HL-60 (cell line): ENCODE results near the gene CDA.

Experiments
- GABPA ChIP-seq: IDR thresholded peaks from 2 replicates; pipeline ENCODE4 v1.6.1; 2012; ENCODE audit warnings: low read depth
- POLR2AphosphoS5 ChIP-seq: IDR thresholded peaks from 2 replicates; pipeline ENCODE4 v1.6.1; 2012; ENCODE audit warnings: low read depth
- SPI1 ChIP-seq: IDR thresholded peaks from 2 replicates; pipeline ENCODE4 v1.6.1; 2012; ENCODE audit warnings: low read depth, mild to moderate bottlenecking, borderline replicate concordance
- TF ChIP-seq, protein P1 (sequence below): IDR thresholded peaks from one replicate; pipeline ENCODE4 v1.5.1; 2011; ENCODE audit warnings: low read length, control low read depth, inconsistent platforms; ENCODE audit not compliant: insufficient read depth
- TF ChIP-seq, protein P2 (sequence below): IDR thresholded peaks from 2 replicates; pipeline ENCODE4 v1.6.1; 2012; ENCODE audit warnings: low read depth; ENCODE audit not compliant: insufficient replicate concordance

DNA sequence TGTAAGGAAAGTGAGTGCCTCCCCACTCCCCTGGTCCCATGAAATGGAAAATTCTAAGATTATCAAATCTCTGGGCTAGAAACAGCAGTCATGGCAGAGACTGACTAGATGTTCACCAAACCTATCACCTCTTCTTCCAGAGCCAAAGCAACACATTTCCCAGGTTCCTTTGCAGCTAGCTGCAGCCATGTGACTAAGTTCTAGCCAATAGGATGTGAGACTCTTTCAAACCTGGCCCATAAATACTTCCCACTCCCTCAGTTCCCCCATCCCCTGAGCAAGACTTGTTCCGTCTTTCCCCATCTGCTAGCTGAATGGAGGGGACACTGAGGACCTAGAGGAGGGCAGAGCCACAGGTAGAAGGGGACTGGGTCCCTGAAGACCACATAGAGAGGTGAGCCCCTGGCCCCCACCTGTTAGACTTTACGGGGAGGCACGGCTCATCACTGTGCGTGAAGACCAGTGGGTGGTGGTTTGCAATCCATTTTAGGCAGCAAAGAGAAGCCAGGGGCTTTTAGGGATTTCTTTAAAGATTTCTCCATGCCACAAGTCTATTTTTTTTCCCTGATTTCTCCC is 19.3 kb upstream of the CDA start:
- no peak for TF ChIP-seq POLR2AphosphoS5
- TF ChIP-seq, protein P1, sequence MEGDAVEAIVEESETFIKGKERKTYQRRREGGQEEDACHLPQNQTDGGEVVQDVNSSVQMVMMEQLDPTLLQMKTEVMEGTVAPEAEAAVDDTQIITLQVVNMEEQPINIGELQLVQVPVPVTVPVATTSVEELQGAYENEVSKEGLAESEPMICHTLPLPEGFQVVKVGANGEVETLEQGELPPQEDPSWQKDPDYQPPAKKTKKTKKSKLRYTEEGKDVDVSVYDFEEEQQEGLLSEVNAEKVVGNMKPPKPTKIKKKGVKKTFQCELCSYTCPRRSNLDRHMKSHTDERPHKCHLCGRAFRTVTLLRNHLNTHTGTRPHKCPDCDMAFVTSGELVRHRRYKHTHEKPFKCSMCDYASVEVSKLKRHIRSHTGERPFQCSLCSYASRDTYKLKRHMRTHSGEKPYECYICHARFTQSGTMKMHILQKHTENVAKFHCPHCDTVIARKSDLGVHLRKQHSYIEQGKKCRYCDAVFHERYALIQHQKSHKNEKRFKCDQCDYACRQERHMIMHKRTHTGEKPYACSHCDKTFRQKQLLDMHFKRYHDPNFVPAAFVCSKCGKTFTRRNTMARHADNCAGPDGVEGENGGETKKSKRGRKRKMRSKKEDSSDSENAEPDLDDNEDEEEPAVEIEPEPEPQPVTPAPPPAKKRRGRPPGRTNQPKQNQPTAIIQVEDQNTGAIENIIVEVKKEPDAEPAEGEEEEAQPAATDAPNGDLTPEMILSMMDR = no peak
- no peak for TF ChIP-seq SPI1
- TF ChIP-seq GABPA = no peak
- TF ChIP-seq, protein P2, sequence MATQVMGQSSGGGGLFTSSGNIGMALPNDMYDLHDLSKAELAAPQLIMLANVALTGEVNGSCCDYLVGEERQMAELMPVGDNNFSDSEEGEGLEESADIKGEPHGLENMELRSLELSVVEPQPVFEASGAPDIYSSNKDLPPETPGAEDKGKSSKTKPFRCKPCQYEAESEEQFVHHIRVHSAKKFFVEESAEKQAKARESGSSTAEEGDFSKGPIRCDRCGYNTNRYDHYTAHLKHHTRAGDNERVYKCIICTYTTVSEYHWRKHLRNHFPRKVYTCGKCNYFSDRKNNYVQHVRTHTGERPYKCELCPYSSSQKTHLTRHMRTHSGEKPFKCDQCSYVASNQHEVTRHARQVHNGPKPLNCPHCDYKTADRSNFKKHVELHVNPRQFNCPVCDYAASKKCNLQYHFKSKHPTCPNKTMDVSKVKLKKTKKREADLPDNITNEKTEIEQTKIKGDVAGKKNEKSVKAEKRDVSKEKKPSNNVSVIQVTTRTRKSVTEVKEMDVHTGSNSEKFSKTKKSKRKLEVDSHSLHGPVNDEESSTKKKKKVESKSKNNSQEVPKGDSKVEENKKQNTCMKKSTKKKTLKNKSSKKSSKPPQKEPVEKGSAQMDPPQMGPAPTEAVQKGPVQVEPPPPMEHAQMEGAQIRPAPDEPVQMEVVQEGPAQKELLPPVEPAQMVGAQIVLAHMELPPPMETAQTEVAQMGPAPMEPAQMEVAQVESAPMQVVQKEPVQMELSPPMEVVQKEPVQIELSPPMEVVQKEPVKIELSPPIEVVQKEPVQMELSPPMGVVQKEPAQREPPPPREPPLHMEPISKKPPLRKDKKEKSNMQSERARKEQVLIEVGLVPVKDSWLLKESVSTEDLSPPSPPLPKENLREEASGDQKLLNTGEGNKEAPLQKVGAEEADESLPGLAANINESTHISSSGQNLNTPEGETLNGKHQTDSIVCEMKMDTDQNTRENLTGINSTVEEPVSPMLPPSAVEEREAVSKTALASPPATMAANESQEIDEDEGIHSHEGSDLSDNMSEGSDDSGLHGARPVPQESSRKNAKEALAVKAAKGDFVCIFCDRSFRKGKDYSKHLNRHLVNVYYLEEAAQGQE = no peak
